Psoas muscle (tissue), 8 donors: ENCODE measurements around the gene SYT12. TPM values are rescaled to one million over a fixed set of nuclear protein-coding genes. Genes with fewer than 3 reads are reported as not detected.

Source experiments
- ATAC-seq, 4 donors: fragments of 200-7000 bp; cut with Tn5 transposase; one replicate each; pipeline ENCODE4 v1.9.1; 2020; ENCODE audit warnings: moderate library complexity in 3 of 4, mild to moderate bottlenecking in 2 of 4
- DNase-seq, 2 donors: peaks; one replicate each; pipeline ENCODE4 v3.0.0-alpha.2; 2020
- H3K27ac ChIP-seq: fragments of 200-600 bp; one replicate; pipeline ENCODE4 v1.8.0; 2022
- H3K27me3 ChIP-seq, 3 donors: fragments of 200-600 bp in 1 of 3; one replicate each; pipeline versions ENCODE4 v1.6.1 to v1.8.0; 2013 to 2022; ENCODE audit warnings: low read length in 2 of 3, mild to moderate bottlenecking in 2 of 3, moderate library complexity in 1 of 3; ENCODE audit not compliant: insufficient read depth in 3 of 3
- H3K36me3 ChIP-seq, 2 donors: fragments of 200-600 bp in 1 of 2; one replicate each; pipeline versions ENCODE4 v1.6.1 to v1.8.0; 2013 to 2022; ENCODE audit warnings: low read depth in 1 of 2, mild to moderate bottlenecking in 1 of 2, moderate library complexity in 1 of 2; ENCODE audit not compliant: insufficient read depth in 1 of 2
- H3K4me1 ChIP-seq: fragments of 200-600 bp; one replicate; pipeline ENCODE4 v1.8.0; 2022
- H3K4me3 ChIP-seq: fragments of 200-600 bp; one replicate; pipeline ENCODE4 v1.8.0; 2022; ENCODE audit warnings: mild to moderate bottlenecking
- H3K9me3 ChIP-seq: fragments of 200-600 bp; one replicate; pipeline ENCODE4 v1.8.0; 2022
- CTCF ChIP-seq: fragments of 200-600 bp; IDR thresholded peaks from one replicate; pipeline ENCODE4 v1.8.0; 2022; ENCODE audit warnings: antibody characterized with exemption
- WGBS, 3 donors: extraction: QIAGEN DNeasy Blood & Tissue Kit; methylation state at CpG; one replicate each; pipeline versions ENCODE4 v1.1.6 to v1.1.7; 2013; 5-methylcytosine and 5-hydroxymethylcytosine counted together
- intact Hi-C, 2 donors: fragments of 100-400 bp; cut with DNase I; formaldehyde crosslinking; loops; one replicate each; pipeline versions ENCODE4 v1.11.0 to v1.14.2; 2022
- polyA plus RNA-seq, 3 donors: library from polyadenylated mRNA; stranded (reverse); fragments of 200-250 nt; gene quantifications; one replicate each; pipeline ENCODE4 v1.2.3, GENCODE V29; 2013
- total RNA-seq, 4 donors: library from RNA; stranded (reverse); fragmentation: NEBNext Ultra II Directional in 2 of 4; extraction: Animal tissue kit (Norgen Biotek cat#: 25700) in 2 of 4; gene quantifications; one replicate each; pipeline versions ENCODE4 v1.2.1 to v1.2.4, GENCODE V29; 2021 to 2023
- donor health status: healthy with polysubstance abuse.
- donor health status: DM: no; HTN: no; CAD: no; lungs with moderate emphysema.
- donor health status: Bipolar disorder and iron deficiency.
- donor health status: healthy.
- donor health status: DM: yes; HTN: yes; CAD: no.
- donor health status: DM: no; HTN: no; CAD: no.
- donor health status: DM: no; HTN: no; CAD: no.
- donor health status: DM: yes; HTN: yes; CAD: no.

The SYT12 gene
- total and polyA plus RNA-seq, 7 donors = 0.17 to 0.61 (median 0.29) TPM; not detected in 1

DNA sequence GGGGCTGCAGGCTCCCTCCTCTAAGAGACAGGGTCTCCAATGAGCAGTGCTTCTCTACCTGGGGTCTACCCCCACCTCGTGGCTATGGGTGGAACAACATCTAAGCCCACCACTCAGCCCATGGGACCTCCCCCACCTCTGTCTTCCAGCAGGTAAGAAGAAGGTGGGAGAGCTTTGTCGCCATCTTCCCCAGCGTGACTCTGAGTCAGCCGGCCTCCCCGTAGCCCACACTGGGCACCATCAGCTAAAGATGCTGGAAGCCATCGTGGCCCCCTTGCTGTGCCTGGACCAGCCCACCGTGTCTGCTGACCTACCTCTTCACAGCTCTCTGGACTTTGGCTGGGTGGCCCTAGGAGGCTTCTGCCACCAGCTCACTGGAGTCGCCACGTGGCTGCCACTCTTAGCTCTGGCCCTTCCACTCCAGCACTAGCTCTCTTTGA, 46.9 kb upstream of the SYT12 start:
- no peaks in the 10 kb centered on the region for H3K27me3 ChIP-seq
- ATAC-seq (peak in 2 of 4 donors; percentile 50 to 56), DNase-seq (no peak)
- no peak overlapping the region for H3K4me3 ChIP-seq
- H3K36me3 ChIP-seq = no peaks in the 10 kb centered on the region
- H3K27ac ChIP-seq = no peak overlapping the region
- no peaks in the 10 kb centered on the region for H3K4me1 ChIP-seq
- intact Hi-C loops = no loop called here
- WGBS, 3 donors = 38 to 54% (median 49%) methylated on average over 9 of the region's 9 CpGs
- peaks cover 6% of the 10 kb centered on the region for H3K9me3 ChIP-seq
- TF ChIP-seq CTCF = peak; percentile 41

DNA sequence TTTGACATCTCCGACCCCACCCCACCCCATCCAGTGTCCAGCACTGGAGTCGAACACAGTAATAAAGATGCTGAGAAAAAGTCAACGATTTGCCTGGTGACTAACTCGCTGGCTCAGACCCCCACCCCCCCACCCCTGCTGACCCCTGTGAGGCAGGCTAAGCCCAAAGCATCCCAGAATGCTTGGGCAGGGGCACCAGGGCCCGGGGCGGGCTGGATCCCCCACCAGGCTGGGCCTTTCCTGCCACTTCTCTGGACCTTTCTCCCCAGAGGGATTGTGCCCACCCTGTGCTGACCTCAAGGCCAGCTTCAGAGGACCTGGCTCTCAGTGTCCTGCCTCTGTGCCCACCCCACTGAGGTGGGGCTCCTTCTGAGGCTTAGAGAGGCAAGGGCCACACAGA, 46.0 kb upstream of the SYT12 start:
- WGBS, 3 donors = 88 to 98% (median 90%) methylated on average over 5 to 6 of the region's 6 CpGs
- ATAC-seq = no peak
- intact Hi-C loops = no loop called here
- DNase-seq = no peak
- Histone ChIP-seq H3K4me1 (peaks cover 8% of the 10 kb centered on the region), H3K4me3 (no peak overlapping the region), H3K36me3 (no peaks in the 10 kb centered on the region), H3K27ac (no peak overlapping the region), H3K27me3 (no peaks in the 10 kb centered on the region), H3K9me3 (peaks cover 6% of the 10 kb centered on the region)
- no peak for TF ChIP-seq CTCF

- WGBS, 3 donors = 81 to 93% (median 85%) methylated on average over 2 of the region's 2 CpGs
- peaks cover 12% of the 10 kb centered on the region for H3K4me1 ChIP-seq
- no peak overlapping the region for H3K27ac ChIP-seq
- intact Hi-C loops = no loop called here
- H3K9me3 ChIP-seq = peaks cover 6% of the 10 kb centered on the region
- no peaks in the 10 kb centered on the region for H3K36me3 ChIP-seq
- H3K4me3 ChIP-seq = no peak overlapping the region
- DNase-seq (no peak), ATAC-seq (no peak)
- no peaks in the 10 kb centered on the region for H3K27me3 ChIP-seq
- TF ChIP-seq CTCF = no peak
Observed at GRCh38 chr11:66978229-66978628, 44.7 kb upstream of the SYT12 start.

GRCh38 chr11:66978717-66979116, 44.2 kb upstream of the SYT12 start:
- Histone ChIP-seq H3K27ac (no peak overlapping the region), H3K9me3 (peaks cover 6% of the 10 kb centered on the region), H3K4me1 (peaks cover 12% of the 10 kb centered on the region), H3K4me3 (no peak overlapping the region), H3K36me3 (no peaks in the 10 kb centered on the region), H3K27me3 (no peaks in the 10 kb centered on the region)
- no peak for TF ChIP-seq CTCF
- WGBS, 3 donors = 93 to 95% (median 95%) methylated on average over 6 of the region's 6 CpGs
- DNase-seq = no peak
- intact Hi-C loops = no loop called here
- ATAC-seq = no peak

- H3K27ac ChIP-seq = no peak overlapping the region
- intact Hi-C loops = no loop called here
- no peak for TF ChIP-seq CTCF
- ATAC-seq (no peak), DNase-seq (no peak)
- H3K4me3 ChIP-seq = no peak overlapping the region
- H3K9me3 ChIP-seq = peaks cover 6% of the 10 kb centered on the region
- 93 to 95% (median 94%) methylated on average over 2 of the region's 2 CpGs for WGBS, 3 donors
- H3K36me3 ChIP-seq = no peaks in the 10 kb centered on the region
- H3K27me3 ChIP-seq = no peaks in the 10 kb centered on the region
- H3K4me1 ChIP-seq = peaks cover 12% of the 10 kb centered on the region
Observed at GRCh38 chr11:66979336-66979980, 43.5 kb upstream of the SYT12 start.
